CD14-positive monocyte (primary cell): ENCODE results near the gene MT4. TPM values are rescaled to one million over a fixed set of nuclear protein-coding genes. Genes with fewer than 3 reads are reported as not detected.

Source experiments
- DNase-seq, 3 donors: peaks; one replicate each; pipeline ENCODE4 v3.0.0-alpha.2; 2011 to 2022
- H2AFZ ChIP-seq: 2 replicates; pipeline ENCODE4 v1.6.0; 2012; ENCODE audit warnings: mild to moderate bottlenecking, low read depth, low read length, inconsistent platforms; ENCODE audit not compliant: insufficient read depth, poor library complexity, severe bottlenecking
- H3K27ac ChIP-seq, 2 donors: 1 replicate in 1 of 2; 2 replicates in 1 of 2; pipeline ENCODE4 v1.5.1; 2012 to 2013; ENCODE audit warnings: low read length in 2 of 2, control low read depth in 1 of 2, inconsistent platforms in 1 of 2, low read depth in 1 of 2, mild to moderate bottlenecking in 1 of 2
- H3K27me3 ChIP-seq, 2 donors: one replicate each; pipeline versions ENCODE4 v1.6.0 to v1.6.1; 2011 to 2013; ENCODE audit warnings: low read length in 2 of 2; ENCODE audit not compliant: control insufficient read depth in 2 of 2, insufficient read depth in 2 of 2
- H3K36me3 ChIP-seq, 2 donors: replicated peaks in 1 of 2; 1 replicate in 1 of 2; 2 replicates in 1 of 2; pipeline versions ENCODE4 v1.5.1 to v1.6.1; 2012 to 2013; ENCODE audit warnings: low read length in 2 of 2, control low read depth in 1 of 2, inconsistent platforms in 1 of 2, mild to moderate bottlenecking in 1 of 2; ENCODE audit not compliant: insufficient read depth in 2 of 2, control insufficient read depth in 1 of 2
- H3K4me1 ChIP-seq, 2 donors: 1 replicate in 1 of 2; 2 replicates in 1 of 2; pipeline versions ENCODE4 v1.5.1 to v1.6.1; 2012 to 2013; ENCODE audit warnings: low read length in 2 of 2, control low read depth in 1 of 2, inconsistent platforms in 1 of 2, mild to moderate bottlenecking in 1 of 2, moderate library complexity in 1 of 2; ENCODE audit not compliant: insufficient read depth in 2 of 2, control insufficient read depth in 1 of 2
- H3K4me2 ChIP-seq: replicated peaks from 2 replicates; pipeline ENCODE3; 2012; ENCODE audit warnings: low read length, moderate library complexity, mild to moderate bottlenecking; ENCODE audit not compliant: poor library complexity, severe bottlenecking; ENCODE audit errors: extremely low read depth
- H3K4me3 ChIP-seq, 3 experiments: fragments of 200-600 bp in 1 of 3; sonication (generic) in 1 of 3; replicated peaks in 1 of 3; 1 replicate in 2 of 3; 2 replicates in 1 of 3; pipeline ENCODE4 v1.5.1; 2011 to 2013; ENCODE audit warnings: low read length in 3 of 3, mild to moderate bottlenecking in 3 of 3, control low read depth in 2 of 3, low read depth in 2 of 3, inconsistent platforms in 1 of 3, moderate library complexity in 1 of 3
- H3K79me2 ChIP-seq: 2 replicates; pipeline ENCODE4 v1.6.0; 2012; ENCODE audit warnings: mild to moderate bottlenecking, control low read depth, inconsistent platforms, low read length, moderate library complexity; ENCODE audit not compliant: insufficient read depth
- H3K9ac ChIP-seq: 2 replicates; pipeline ENCODE4 v1.6.0; 2017; ENCODE audit warnings: low read length, mild to moderate bottlenecking; ENCODE audit not compliant: insufficient read depth, poor library complexity, severe bottlenecking
- H3K9me3 ChIP-seq, 2 donors: replicated peaks in 1 of 2; 1 replicate in 1 of 2; 2 replicates in 1 of 2; pipeline versions ENCODE4 v1.5.1 to v1.6.1; 2012 to 2013; ENCODE audit warnings: low read length in 2 of 2, control low read depth in 1 of 2; ENCODE audit not compliant: control insufficient read depth in 1 of 2, insufficient read depth in 1 of 2
- H4K20me1 ChIP-seq: 2 replicates; pipeline ENCODE4 v1.6.0; 2012; ENCODE audit warnings: mild to moderate bottlenecking, low read length, control low read depth, moderate library complexity; ENCODE audit not compliant: insufficient read depth
- H3K27ac Mint-ChIP-seq, 7 donors: one replicate each; pipeline ENCODE4 v1.8.0; 2020; ENCODE audit warnings: mild to moderate bottlenecking in 7 of 7, mixed read lengths in 7 of 7, moderate library complexity in 6 of 7, inconsistent platforms in 2 of 7
- H3K27me3 Mint-ChIP-seq, 3 donors: one replicate each; pipeline ENCODE4 v1.8.0; 2021 to 2022; ENCODE audit warnings: low read depth in 3 of 3, mild to moderate bottlenecking in 3 of 3, mixed read lengths in 3 of 3, moderate library complexity in 3 of 3, inconsistent platforms in 1 of 3
- H3K36me3 Mint-ChIP-seq, 2 donors: one replicate each; pipeline ENCODE4 v1.8.0; 2020; ENCODE audit warnings: mixed read lengths in 2 of 2, inconsistent platforms in 1 of 2, mild to moderate bottlenecking in 1 of 2
- H3K4me1 Mint-ChIP-seq: one replicate; pipeline ENCODE4 v1.8.0; 2020; ENCODE audit warnings: mild to moderate bottlenecking, mixed read lengths
- H3K4me3 Mint-ChIP-seq, 2 donors: one replicate each; pipeline ENCODE4 v1.8.0; 2020; ENCODE audit warnings: mild to moderate bottlenecking in 2 of 2, mixed read lengths in 2 of 2, moderate library complexity in 1 of 2
- H3K9me3 Mint-ChIP-seq, 7 donors: one replicate each; pipeline ENCODE4 v1.8.0; 2020 to 2022; ENCODE audit warnings: mixed read lengths in 7 of 7, mild to moderate bottlenecking in 6 of 7, moderate library complexity in 6 of 7, inconsistent platforms in 2 of 7
- CTCF ChIP-seq: fragments of 200-600 bp; IDR thresholded peaks from one replicate; pipeline ENCODE4 v1.8.0; 2022; ENCODE audit warnings: antibody characterized with exemption, mild to moderate bottlenecking
- WGBS: methylation state at CpG from one replicate; pipeline ENCODE4 v1.1.5; 2013; ENCODE audit warnings: missing lambda C conversion rate; ENCODE audit not compliant: insufficient coverage; 5-methylcytosine and 5-hydroxymethylcytosine counted together
- intact Hi-C, 2 donors: fragments of 100-400 bp; cut with micrococcal nuclease; formaldehyde crosslinking; loops; one replicate each; pipeline versions ENCODE4 v1.15.0 to v1.15.1; 2023
- polyA plus RNA-seq, 3 donors: library from polyadenylated mRNA; depleted of rRNA in 1 of 3; unstranded in 2 of 3; stranded (reverse) in 1 of 3; fragments of 300-500 nt in 2 of 3; fragments of >200 nt in 1 of 3; fragmentation: Illumina TruSeq in 2 of 3; gene quantifications; 1 replicate in 2 of 3; 2 replicates in 1 of 3; pipeline ENCODE4 v1.2.3, GENCODE V29; 2012 to 2021

MT4 gene
- polyA plus RNA-seq, 3 donors, result not detected

GRCh38 chr16:56519459-56520250 lies 45.2 kb upstream of the MT4 start, which contains the start of gene BBS2:
Gene BBS2 (minus strand): TSS chr16:56520024. CDS start chr16:56519862, 162 bp downstream.
- Histone ChIP-seq H3K9me3 (no peaks in the 10 kb centered on the region), H3K36me3 (no peaks in the 10 kb centered on the region), H3K79me2 (no peaks in the 10 kb centered on the region), H3K27me3 (no peaks in the 10 kb centered on the region), H4K20me1 (peaks cover 15% of the 10 kb centered on the region), H3K4me1 (peaks cover 10 to 16% of the 10 kb centered on the region in 2 donors), H3K27ac (peak within 1 kb of the TSS; percentile 43 to 76), H3K4me2 (peak within 1 kb of the TSS; percentile 94), H2AFZ (peak within 1 kb of the TSS; percentile 100), H3K4me3 (peak within 1 kb of the TSS; percentile 76 to 99 (median 96)), H3K9ac (peak within 1 kb of the TSS; percentile 82)
- Mint-ChIP-seq H3K4me3 (peak within 1 kb of the TSS; percentile 85 to 88), H3K36me3 (no peaks in the 10 kb centered on the region), H3K27ac (peak within 1 kb of the TSS; percentile 54 to 92 (median 78)), H3K9me3 (peaks cover 0 to 1% (median 0%) of the 10 kb centered on the region in 7 donors), H3K4me1 (peaks cover 18% of the 10 kb centered on the region), H3K27me3 (peaks cover 0 to 2% (median 0%) of the 10 kb centered on the region in 3 donors)
- WGBS, result 0% methylated on average over 65 of the region's 65 CpGs
- peak; percentile 72 to 82 (median 80) for DNase-seq
- no peak for TF ChIP-seq CTCF
- intact Hi-C loops, result loop anchor here (5.0 kb wide), 1 partner anchor 183 kb away; no protein-coding TSS in a partner anchor

- H3K9me3 ChIP-seq, result no peaks in the 10 kb centered on the region
- H3K36me3 ChIP-seq, result no peaks in the 10 kb centered on the region
- Mint-ChIP-seq H3K36me3 (no peaks in the 10 kb centered on the region), H3K4me3 (peak overlapping the region; percentile 85 to 88), H3K4me1 (peaks cover 16% of the 10 kb centered on the region), H3K27ac (peak overlapping the region in 5 of 7 donors; percentile 21 to 78 (median 71)), H3K27me3 (peaks cover 0 to 2% (median 0%) of the 10 kb centered on the region in 3 donors), H3K9me3 (peaks cover 0 to 1% (median 0%) of the 10 kb centered on the region in 7 donors)
- peak overlapping the region; percentile 76 to 99 (median 96) for H3K4me3 ChIP-seq
- DNase-seq, result no peak
- peak overlapping the region; percentile 94 for H3K4me2 ChIP-seq
- WGBS, result 47% methylated on average over 2 of the region's 4 CpGs
- intact Hi-C loops, result no loop called here
- TF ChIP-seq CTCF, result no peak
- no peaks in the 10 kb centered on the region for H3K79me2 ChIP-seq
- peaks cover 10% of the 10 kb centered on the region for H4K20me1 ChIP-seq
- H3K4me1 ChIP-seq, result peaks cover 10 to 16% of the 10 kb centered on the region in 2 donors
- no peaks in the 10 kb centered on the region for H3K27me3 ChIP-seq
- peak overlapping the region; percentile 82 for H3K9ac ChIP-seq
- H2AFZ ChIP-seq, result peak overlapping the region; percentile 100
- peak overlapping the region in 1 of 2 donors; percentile 76 for H3K27ac ChIP-seq
Observed at GRCh38 chr16:56520251-56520577, 44.7 kb upstream of the MT4 start.
